IMR-90 (cell line): ENCODE data around the gene PACSIN3. TPM values are rescaled to one million over a fixed set of nuclear protein-coding genes. Genes with fewer than 3 reads are reported as not detected.

Experiments used
- ATAC-seq: fragments of 200-7000 bp; cut with Tn5 transposase; 2 replicates; pipeline ENCODE4 v1.9.1; 2020; ENCODE audit warnings: low read depth, mild to moderate bottlenecking, moderate library complexity
- BruUV-seq: library from RNA; stranded (reverse); fragments of 400-500 nt; replicated peaks from 2 replicates; lab custom pipeline; 2021; lab: Mats Ljungman, UMichigan
- CTCF ChIA-PET: fragments of 300-600 bp; formaldehyde crosslinking; extraction: SDS; loops from one replicate; lab custom pipeline; 2021; ENCODE audit warnings: antibody characterized with exemption; lab: Yijun Ruan, JAX
- POLR2A ChIA-PET: fragments of 300-600 bp; sonication (Branson Sonifier 250); formaldehyde crosslinking; loops from one replicate; lab custom pipeline; 2022; ENCODE audit warnings: antibody characterized with exemption; ENCODE audit not compliant: unreplicated experiment; lab: Charles Lee
- DNase-seq: peaks from one replicate; pipeline ENCODE4 v3.0.0; 2013
- H2AFZ ChIP-seq: replicated peaks from 2 replicates; pipeline ENCODE3; 2013; ENCODE audit warnings: low read length, mild to moderate bottlenecking; ENCODE audit not compliant: poor library complexity
- H2AK5ac ChIP-seq: 2 replicates; pipeline ENCODE4 v1.6.1; 2013; ENCODE audit warnings: low read depth, low read length, inconsistent platforms
- H2AK9ac ChIP-seq: replicated peaks from 2 replicates; pipeline ENCODE3; 2013; ENCODE audit warnings: mild to moderate bottlenecking, low read depth, low read length, moderate library complexity; ENCODE audit not compliant: poor library complexity
- H2BK120ac ChIP-seq: 2 replicates; pipeline ENCODE4 v1.6.1; 2013; ENCODE audit warnings: low read depth, low read length, inconsistent platforms
- H2BK15ac ChIP-seq: 3 replicates; pipeline ENCODE4 v1.6.1; 2013; ENCODE audit warnings: low read depth, low read length, inconsistent platforms
- H2BK20ac ChIP-seq: 2 replicates; pipeline ENCODE4 v1.6.1; 2013; ENCODE audit warnings: low read depth, mild to moderate bottlenecking, inconsistent platforms, low read length, moderate library complexity
- H2BK5ac ChIP-seq: 2 replicates; pipeline ENCODE4 v1.6.1; 2013; ENCODE audit warnings: mild to moderate bottlenecking, low read depth, low read length, inconsistent platforms; ENCODE audit not compliant: poor library complexity, severe bottlenecking
- H3K14ac ChIP-seq: replicated peaks from 2 replicates; pipeline ENCODE4 v1.6.1; 2013; ENCODE audit warnings: low read depth, low read length, inconsistent platforms
- H3K18ac ChIP-seq: 2 replicates; pipeline ENCODE4 v1.6.1; 2013; ENCODE audit warnings: low read depth, low read length, control low read depth
- H3K23ac ChIP-seq: 2 replicates; pipeline ENCODE4 v1.6.1; 2013; ENCODE audit warnings: low read depth, low read length, inconsistent platforms
- H3K27ac ChIP-seq: 2 replicates; pipeline ENCODE4 v1.5.1; 2013; ENCODE audit warnings: mild to moderate bottlenecking, control low read depth, low read length; ENCODE audit not compliant: insufficient read depth
- H3K27me3 ChIP-seq: 2 replicates; pipeline ENCODE4 v1.6.1; 2013; ENCODE audit warnings: low read length; ENCODE audit not compliant: control insufficient read depth, insufficient read depth
- H3K36me3 ChIP-seq: 2 replicates; pipeline ENCODE4 v1.6.1; 2013; ENCODE audit warnings: low read length, mixed read lengths; ENCODE audit not compliant: control insufficient read depth, insufficient read depth
- H3K4ac ChIP-seq: 2 replicates; pipeline ENCODE4 v1.6.1; 2013; ENCODE audit warnings: low read depth, low read length, inconsistent platforms
- H3K4me1 ChIP-seq: 2 replicates; pipeline ENCODE4 v1.6.1; 2013; ENCODE audit warnings: low read length, mixed read lengths; ENCODE audit not compliant: control insufficient read depth, insufficient read depth
- H3K4me2 ChIP-seq: 2 replicates; pipeline ENCODE4 v1.6.1; 2013; ENCODE audit warnings: low read depth, mild to moderate bottlenecking, control low read depth, low read length, moderate library complexity
- H3K4me3 ChIP-seq: 2 replicates; pipeline ENCODE4 v1.5.1; 2013; ENCODE audit warnings: low read depth, mild to moderate bottlenecking, control low read depth, low read length, moderate library complexity; ENCODE audit not compliant: insufficient read depth
- H3K56ac ChIP-seq: 2 replicates; pipeline ENCODE4 v1.6.1; 2013; ENCODE audit warnings: low read length, inconsistent platforms; ENCODE audit not compliant: insufficient read depth; ENCODE audit errors: extremely low read depth
- H3K79me1 ChIP-seq, 2 experiments: 2 replicates each; pipeline ENCODE4 v1.6.1; 2013; ENCODE audit warnings: low read length in 2 of 2, inconsistent platforms in 1 of 2, low read depth in 1 of 2
- H3K9ac ChIP-seq: 2 replicates; pipeline ENCODE4 v1.6.1; 2013; ENCODE audit warnings: low read depth, low read length, control low read depth
- H3K9me1 ChIP-seq: 2 replicates; pipeline ENCODE4 v1.6.1; 2013; ENCODE audit warnings: low read length, inconsistent platforms; ENCODE audit not compliant: insufficient read depth
- H3K9me3 ChIP-seq: 2 replicates; pipeline ENCODE4 v1.6.1; 2013; ENCODE audit warnings: low read length; ENCODE audit not compliant: control insufficient read depth, insufficient read depth
- H4K20me1 ChIP-seq: 2 replicates; pipeline ENCODE4 v1.6.1; 2013; ENCODE audit warnings: low read length, inconsistent platforms; ENCODE audit not compliant: insufficient read depth
- H4K5ac ChIP-seq: 2 replicates; pipeline ENCODE4 v1.6.1; 2013; ENCODE audit warnings: mild to moderate bottlenecking, low read depth, low read length, control low read depth
- H4K8ac ChIP-seq, 2 experiments: 2 replicates each; pipeline ENCODE4 v1.6.1; 2013; ENCODE audit warnings: low read depth in 2 of 2, low read length in 2 of 2, control low read depth in 1 of 2, inconsistent platforms in 1 of 2
- H4K91ac ChIP-seq: 2 replicates; pipeline ENCODE4 v1.6.1; 2013; ENCODE audit warnings: low read depth, low read length, inconsistent platforms; ENCODE audit not compliant: insufficient read depth
- RAD21 ChIP-seq: IDR thresholded peaks from 2 replicates; pipeline ENCODE4 v1.6.1; 2012; ENCODE audit warnings: low read length, improper control_type of control experiment
- SMC3 ChIP-seq: fragments of 150-350 bp; IDR thresholded peaks from 2 replicates; pipeline ENCODE4 v1.6.1; 2016; ENCODE audit warnings: low read depth, mild to moderate bottlenecking, antibody characterized with exemption, low read length, moderate library complexity
- WGBS, 2 experiments: methylation state at CpG; one replicate each; pipeline versions ENCODE4 v1.1.5 to v1.1.7; 2013; ENCODE audit warnings: missing lambda C conversion rate in 2 of 2; ENCODE audit not compliant: insufficient read length in 1 of 2; ENCODE audit errors: extremely low coverage in 2 of 2; 5-methylcytosine and 5-hydroxymethylcytosine counted together
- dilution Hi-C: fragments of 300-500 bp; cut with HindIII; formaldehyde crosslinking; loops from one replicate; pipeline ENCODE4 v1.14.3; 2018; ENCODE audit warnings: low sequenced_read_pairs; ENCODE audit not compliant: unreplicated experiment
- in situ Hi-C: fragments of 300-500 bp; cut with MboI; formaldehyde crosslinking; loops from 3 replicates; pipeline ENCODE4 v1.14.3; 2019; ENCODE audit warnings: low sequenced_read_pairs, inconsistent platforms, mixed read lengths
- intact Hi-C: fragments of 100-400 bp; cut with micrococcal nuclease; formaldehyde crosslinking; loops from 2 replicates; pipeline ENCODE4 v1.10.0; 2022
- polyA plus RNA-seq, 3 experiments: library from polyadenylated mRNA; depleted of rRNA; stranded (reverse); fragments of >200 nt; gene quantifications; 2 replicates each; pipeline ENCODE4 v1.2.3, GENCODE V29; 2012; ENCODE audit warnings: low replicate concordance in 1 of 3
- total RNA-seq: library from RNA; depleted of rRNA; stranded (reverse); fragments of >200 nt; gene quantifications from 2 replicates; pipeline ENCODE4 v1.2.3, GENCODE V29; 2012
- TF ChIP-seq, protein P1 (sequence below): fragments of 150-350 bp; IDR thresholded peaks from 2 replicates; pipeline ENCODE4 v1.6.1; 2016; ENCODE audit warnings: low read depth, mild to moderate bottlenecking, low read length, moderate library complexity, borderline replicate concordance

Gene PACSIN3
- total and polyA plus RNA-seq, 2 of the 4 experiments (the other 2 are of a cell fraction) = 19.2 to 21.1 TPM

DNA sequence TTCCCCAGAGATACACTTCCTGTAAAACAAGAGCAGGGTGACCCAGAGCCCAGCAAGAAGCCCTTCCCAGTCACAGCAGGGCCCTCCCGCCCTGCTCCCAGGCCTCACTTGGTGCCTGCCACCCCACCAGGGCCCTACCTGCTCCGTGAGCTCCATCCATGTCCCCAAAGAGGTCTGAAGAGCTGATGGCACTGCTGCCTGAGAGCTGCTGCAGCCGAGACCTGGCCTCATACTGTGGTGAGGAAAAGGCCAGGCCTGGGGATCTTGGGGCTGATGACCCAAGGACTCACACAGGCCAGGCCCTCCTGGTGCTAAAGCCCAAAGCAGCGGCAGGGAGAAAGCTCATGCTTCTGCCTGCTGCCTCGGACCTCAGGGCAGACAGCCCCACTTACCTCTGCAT, 19.9 kb downstream of the PACSIN3 start:
- no peak for TF ChIP-seq SMC3
- TF ChIP-seq, protein P1, sequence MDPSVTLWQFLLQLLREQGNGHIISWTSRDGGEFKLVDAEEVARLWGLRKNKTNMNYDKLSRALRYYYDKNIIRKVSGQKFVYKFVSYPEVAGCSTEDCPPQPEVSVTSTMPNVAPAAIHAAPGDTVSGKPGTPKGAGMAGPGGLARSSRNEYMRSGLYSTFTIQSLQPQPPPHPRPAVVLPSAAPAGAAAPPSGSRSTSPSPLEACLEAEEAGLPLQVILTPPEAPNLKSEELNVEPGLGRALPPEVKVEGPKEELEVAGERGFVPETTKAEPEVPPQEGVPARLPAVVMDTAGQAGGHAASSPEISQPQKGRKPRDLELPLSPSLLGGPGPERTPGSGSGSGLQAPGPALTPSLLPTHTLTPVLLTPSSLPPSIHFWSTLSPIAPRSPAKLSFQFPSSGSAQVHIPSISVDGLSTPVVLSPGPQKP = no peak
- TF ChIP-seq RAD21 = no peak
- Histone ChIP-seq H4K91ac (no peak overlapping the region), H3K27ac (no peak overlapping the region), H3K23ac (no peak overlapping the region), H2BK15ac (no peak overlapping the region), H3K4me3 (no peak overlapping the region), H3K9me3 (no peaks in the 10 kb centered on the region), H3K79me1 (peaks cover 6 to 57% of the 10 kb centered on the region in 2 experiments), H3K27me3 (no peaks in the 10 kb centered on the region), H3K9ac (no peak overlapping the region), H2BK120ac (no peak overlapping the region), H3K18ac (no peak overlapping the region), H3K14ac (no peak overlapping the region), H2AK5ac (no peak overlapping the region), H3K56ac (no peak overlapping the region), H2AK9ac (no peak overlapping the region), H3K36me3 (peaks cover 58% of the 10 kb centered on the region), H3K4me2 (no peak overlapping the region), H2BK20ac (no peak overlapping the region), H3K9me1 (no peaks in the 10 kb centered on the region), H3K4ac (no peak overlapping the region), H4K8ac (no peak overlapping the region), H4K5ac (no peak overlapping the region), H2BK5ac (no peak overlapping the region), H4K20me1 (peaks cover 46% of the 10 kb centered on the region), H3K4me1 (no peaks in the 10 kb centered on the region), H2AFZ (no peak overlapping the region)
- no peak for ATAC-seq
- no peak for DNase-seq
- WGBS, 2 experiments = 94% methylated on average over 3 of the region's 5 CpGs; no CpG with 5 or more reads in 1 of the 2 experiments
- in situ Hi-C loops (no loop called here), intact Hi-C loops (no loop called here), dilution Hi-C loops (no loop called here)
- POLR2A ChIA-PET = no interaction called here
- CTCF ChIA-PET = no interaction called here
- BruUV-seq = no TSS peak
